ENCODE data around the gene GARNL3. TPM values are rescaled to one million over a fixed set of nuclear protein-coding genes. Genes with fewer than 3 reads are reported as not detected.

GARNL3 gene
- total RNA-seq, 1 experiment from 2014 or later = 11.5 TPM

- Histone ChIP-seq H3K36me3 (ENCODE audit: control insufficient read depth, insufficient read depth, low read length) (no peaks in the 10 kb centered on the region), H3K27me3 (ENCODE audit: control insufficient read depth, insufficient read depth, low read length) (no peaks in the 10 kb centered on the region), H3K9me3 (ENCODE audit: control insufficient read depth, insufficient read depth, low read depth, low read length) (no peaks in the 10 kb centered on the region), H3K4me3 (ENCODE audit: low read depth in 2 of 2, low read length in 2 of 2) (no peak overlapping the region), H3K4me1 (ENCODE audit: control insufficient read depth, insufficient read depth, low read length) (no peaks in the 10 kb centered on the region), H3K27ac (ENCODE audit: low read length) (no peak overlapping the region)
- BruUV-seq (replicated peaks) = no TSS peak
- DNase-seq (ENCODE audit: low read depth, low spot score) = no peak
- TF ChIP-seq SIN3A (IDR thresholded peaks at IDR 0.05; ENCODE audit: borderline replicate concordance, insufficient read depth, low read depth, low read length) (no peak), CTCF (IDR thresholded peaks at IDR 0.05) (no peak)
- CTCF ChIA-PET = no interaction called here
- POLR2A ChIA-PET = no interaction called here
- ATAC-seq = no peak
- intact Hi-C loops (cut with micrococcal nuclease; ENCODE audit: unreplicated experiment) (no loop called here), in situ Hi-C loops (cut with HindIII; ENCODE audit: low pct_unique_long_range_greater_than_20kb, low sequenced_read_pairs) (no loop called here)
Observed at GRCh38 chr9:127291246-127291778, 26.7 kb downstream of the GARNL3 start.

GRCh38 chr9:127292415-127292814, 27.8 kb downstream of the GARNL3 start:
- ChIA-PET POLR2A (no interaction called here), CTCF (no interaction called here)
- in situ Hi-C loops (cut with HindIII; ENCODE audit: low pct_unique_long_range_greater_than_20kb, low sequenced_read_pairs) (no loop called here), intact Hi-C loops (cut with micrococcal nuclease; ENCODE audit: unreplicated experiment) (no loop called here)
- H3K36me3 ChIP-seq (ENCODE audit: control insufficient read depth, insufficient read depth, low read length) = no peaks in the 10 kb centered on the region
- DNase-seq (ENCODE audit: low read depth, low spot score) (no peak), ATAC-seq (no peak)
- no peak overlapping the region for H3K4me3 ChIP-seq (ENCODE audit: low read depth in 2 of 2, low read length in 2 of 2)
- no peaks in the 10 kb centered on the region for H3K4me1 ChIP-seq (ENCODE audit: control insufficient read depth, insufficient read depth, low read length)
- no peaks in the 10 kb centered on the region for H3K27me3 ChIP-seq (ENCODE audit: control insufficient read depth, insufficient read depth, low read length)
- H3K27ac ChIP-seq (ENCODE audit: low read length) = no peak overlapping the region
- no TSS peak for BruUV-seq (replicated peaks)
- TF ChIP-seq REST (IDR thresholded peaks at IDR 0.05; ENCODE audit: insufficient read depth in 1 of 2, low read depth in 2 of 2, low read length in 1 of 2) = no peak
- no peak for TF ChIP-seq CTCF (IDR thresholded peaks at IDR 0.05)
- TF ChIP-seq SIN3A (IDR thresholded peaks at IDR 0.05; ENCODE audit: borderline replicate concordance, insufficient read depth, low read depth, low read length) = no peak
- no peak for TF ChIP-seq POLR2AphosphoS5 (IDR thresholded peaks at IDR 0.05; ENCODE audit: low read depth, low read length)
- TF ChIP-seq TCF7L2 (IDR thresholded peaks at IDR 0.05; ENCODE audit: low read depth, low read length) = no peak
- no peaks in the 10 kb centered on the region for H3K9me3 ChIP-seq (ENCODE audit: control insufficient read depth, insufficient read depth, low read depth, low read length)
